Natural killer cell (primary cell): ENCODE measurements around the gene HDGFL2. TPM values are rescaled to one million over a fixed set of nuclear protein-coding genes. Genes with fewer than 3 reads are reported as not detected.

Source experiments
- ATAC-seq, 3 donors: fragments of 150-1000 bp in 2 of 3; fragments of 200-7000 bp in 1 of 3; cut with Tn5 transposase; 1 replicate in 1 of 3; 2 replicates in 2 of 3; pipeline ENCODE4 v1.10.0; 2021; ENCODE audit warnings: mild to moderate bottlenecking in 2 of 3, moderate library complexity in 2 of 3
- DNase-seq, 2 donors: peaks; one replicate each; pipeline versions ENCODE4 v3.0.0 to v3.0.0-alpha.2; 2013 to 2021; ENCODE audit warnings: mixed read lengths in 1 of 2
- H3K27ac ChIP-seq: one replicate; pipeline ENCODE4 v1.5.1; 2013; ENCODE audit warnings: mild to moderate bottlenecking, low read length
- H3K27me3 ChIP-seq: one replicate; pipeline ENCODE4 v1.6.1; 2013; ENCODE audit warnings: low read length; ENCODE audit not compliant: control insufficient read depth, insufficient read depth
- H3K36me3 ChIP-seq: one replicate; pipeline ENCODE4 v1.6.1; 2013; ENCODE audit warnings: low read length; ENCODE audit not compliant: control insufficient read depth, insufficient read depth
- H3K4me1 ChIP-seq: one replicate; pipeline ENCODE4 v1.6.1; 2013; ENCODE audit warnings: low read length; ENCODE audit not compliant: control insufficient read depth, insufficient read depth
- H3K4me3 ChIP-seq: one replicate; pipeline ENCODE4 v1.5.1; 2013; ENCODE audit warnings: low read length
- H3K9me3 ChIP-seq: one replicate; pipeline ENCODE4 v1.6.1; 2013; ENCODE audit warnings: low read length; ENCODE audit not compliant: control insufficient read depth, insufficient read depth
- H3K27ac Mint-ChIP-seq, 2 donors: one replicate each; pipeline ENCODE4 v1.8.0; 2022; ENCODE audit warnings: mild to moderate bottlenecking in 2 of 2, mixed read lengths in 2 of 2, moderate library complexity in 1 of 2
- H3K27me3 Mint-ChIP-seq, 2 donors: one replicate each; pipeline ENCODE4 v1.8.0; 2022; ENCODE audit warnings: low read depth in 2 of 2, mixed read lengths in 2 of 2
- H3K36me3 Mint-ChIP-seq: one replicate; pipeline ENCODE4 v1.8.0; 2022; ENCODE audit warnings: mixed read lengths
- H3K4me1 Mint-ChIP-seq, 2 donors: one replicate each; pipeline ENCODE4 v1.8.0; 2022; ENCODE audit warnings: mixed read lengths in 2 of 2
- H3K4me3 Mint-ChIP-seq: one replicate; pipeline ENCODE4 v1.8.0; 2022; ENCODE audit warnings: mild to moderate bottlenecking, moderate library complexity, mixed read lengths
- H3K9me3 Mint-ChIP-seq, 2 donors: one replicate each; pipeline ENCODE4 v1.8.0; 2022; ENCODE audit warnings: mixed read lengths in 2 of 2
- CTCF ChIP-seq: fragments of 200-600 bp; IDR thresholded peaks from one replicate; pipeline ENCODE4 v1.8.0; 2022; ENCODE audit warnings: antibody characterized with exemption
- WGBS: methylation state at CpG from one replicate; pipeline ENCODE4 v1.1.7; 2013; ENCODE audit warnings: missing lambda C conversion rate; ENCODE audit not compliant: insufficient coverage; 5-methylcytosine and 5-hydroxymethylcytosine counted together
- intact Hi-C: fragments of 100-400 bp; cut with micrococcal nuclease; formaldehyde crosslinking; loops from one replicate; pipeline ENCODE4 v1.14.2; 2022
- total RNA-seq, 4 donors: library from RNA; stranded (reverse); fragments of 120-200 nt in 1 of 4; gene quantifications; one replicate each; pipeline versions ENCODE4 v1.2.3 to v1.2.4, GENCODE V29; 2013 to 2022

The HDGFL2 gene
- total RNA-seq, 3 donors from 2014 or later (not counting 1 experiment from before 2014, with no cell fraction given) = 28.7 to 43.6 (median 29.8) TPM

GRCh38 chr19:4542896-4543841 is 71.1 kb downstream of the HDGFL2 start:
- Histone ChIP-seq H3K9me3 (peaks cover 5% of the 10 kb centered on the region), H3K27ac (peak overlapping the region; percentile 19), H3K4me3 (no peak overlapping the region), H3K4me1 (peaks cover 13% of the 10 kb centered on the region), H3K36me3 (no peaks in the 10 kb centered on the region), H3K27me3 (no peaks in the 10 kb centered on the region)
- no peak overlapping the region for H3K4me3 Mint-ChIP-seq
- no peaks in the 10 kb centered on the region for H3K36me3 Mint-ChIP-seq
- H3K27me3 Mint-ChIP-seq = peaks cover 0 to 7% of the 10 kb centered on the region in 2 donors
- H3K9me3 Mint-ChIP-seq = peaks cover 0 to 2% of the 10 kb centered on the region in 2 donors
- no peak for TF ChIP-seq CTCF
- WGBS = 72% methylated on average over 75 of the region's 77 CpGs
- no peaks in the 10 kb centered on the region for H3K4me1 Mint-ChIP-seq
- H3K27ac Mint-ChIP-seq = no peak overlapping the region
- no peak for DNase-seq
- no peak for ATAC-seq
- intact Hi-C loops = no loop called here

- peaks cover 0 to 2% of the 10 kb centered on the region in 2 donors for H3K9me3 Mint-ChIP-seq
- Histone ChIP-seq H3K9me3 (peaks cover 5% of the 10 kb centered on the region), H3K27ac (no peak overlapping the region), H3K36me3 (no peaks in the 10 kb centered on the region), H3K4me1 (peaks cover 13% of the 10 kb centered on the region), H3K27me3 (no peaks in the 10 kb centered on the region), H3K4me3 (no peak overlapping the region)
- peaks cover 0 to 7% of the 10 kb centered on the region in 2 donors for H3K27me3 Mint-ChIP-seq
- no peak overlapping the region for H3K27ac Mint-ChIP-seq
- TF ChIP-seq CTCF = no peak
- intact Hi-C loops = no loop called here
- H3K4me3 Mint-ChIP-seq = no peak overlapping the region
- no peaks in the 10 kb centered on the region for H3K36me3 Mint-ChIP-seq
- WGBS = 95% methylated on average over 84 of the region's 87 CpGs
- DNase-seq (no peak), ATAC-seq (no peak)
- H3K4me1 Mint-ChIP-seq = no peaks in the 10 kb centered on the region
Observed at GRCh38 chr19:4543842-4544647, 71.9 kb downstream of the HDGFL2 start.

GRCh38 chr19:4547303-4548237 is 75.5 kb downstream of the HDGFL2 start:
- no peak for DNase-seq
- no peaks in the 10 kb centered on the region for H3K36me3 Mint-ChIP-seq
- peaks cover 0 to 8% of the 10 kb centered on the region in 2 donors for H3K27me3 Mint-ChIP-seq
- no peaks in the 10 kb centered on the region for H3K36me3 ChIP-seq
- peaks cover under 1% of the 10 kb centered on the region for H3K4me1 ChIP-seq
- no peaks in the 10 kb centered on the region for H3K27me3 ChIP-seq
- H3K4me1 Mint-ChIP-seq = no peaks in the 10 kb centered on the region
- no peak for TF ChIP-seq CTCF
- H3K9me3 Mint-ChIP-seq = no peaks in the 10 kb centered on the region
- 82% methylated on average over 32 of the region's 32 CpGs for WGBS
- peak in 1 of 3 donors; percentile 52 for ATAC-seq
- no peak overlapping the region for H3K4me3 Mint-ChIP-seq
- no peaks in the 10 kb centered on the region for H3K9me3 ChIP-seq
- H3K27ac Mint-ChIP-seq = no peak overlapping the region
- H3K27ac ChIP-seq = no peak overlapping the region
- intact Hi-C loops = no loop called here
- no peak overlapping the region for H3K4me3 ChIP-seq
